GM19452 (cell line): ENCODE data around the gene UNC13B.

Experiments
- ATAC-seq: cut with Tn5 transposase; IDR thresholded peaks from one replicate; pipeline ENCODE4 v1.9.1; 2021; ENCODE audit not compliant: unreplicated experiment

The UNC13B gene

DNA sequence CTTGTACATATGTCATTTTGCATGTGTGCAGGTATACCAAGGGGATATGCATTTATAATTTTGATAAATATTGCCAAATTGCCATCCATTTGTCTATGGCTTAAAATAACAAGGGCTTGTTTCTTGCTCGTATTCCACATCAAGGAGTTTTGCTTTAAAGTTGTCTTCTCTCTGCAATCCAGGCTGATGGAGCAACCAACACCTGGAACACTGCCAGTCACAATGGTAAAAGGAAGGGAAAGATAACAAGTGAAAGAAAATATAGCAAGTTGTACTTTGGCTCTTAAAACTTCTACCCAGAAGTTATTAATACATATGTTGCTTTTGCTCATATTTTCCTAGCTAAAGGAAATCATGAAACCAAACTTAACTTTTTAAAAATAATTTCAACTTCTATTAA is 156.9 kb downstream of the UNC13B start:
- no peak for ATAC-seq

DNA sequence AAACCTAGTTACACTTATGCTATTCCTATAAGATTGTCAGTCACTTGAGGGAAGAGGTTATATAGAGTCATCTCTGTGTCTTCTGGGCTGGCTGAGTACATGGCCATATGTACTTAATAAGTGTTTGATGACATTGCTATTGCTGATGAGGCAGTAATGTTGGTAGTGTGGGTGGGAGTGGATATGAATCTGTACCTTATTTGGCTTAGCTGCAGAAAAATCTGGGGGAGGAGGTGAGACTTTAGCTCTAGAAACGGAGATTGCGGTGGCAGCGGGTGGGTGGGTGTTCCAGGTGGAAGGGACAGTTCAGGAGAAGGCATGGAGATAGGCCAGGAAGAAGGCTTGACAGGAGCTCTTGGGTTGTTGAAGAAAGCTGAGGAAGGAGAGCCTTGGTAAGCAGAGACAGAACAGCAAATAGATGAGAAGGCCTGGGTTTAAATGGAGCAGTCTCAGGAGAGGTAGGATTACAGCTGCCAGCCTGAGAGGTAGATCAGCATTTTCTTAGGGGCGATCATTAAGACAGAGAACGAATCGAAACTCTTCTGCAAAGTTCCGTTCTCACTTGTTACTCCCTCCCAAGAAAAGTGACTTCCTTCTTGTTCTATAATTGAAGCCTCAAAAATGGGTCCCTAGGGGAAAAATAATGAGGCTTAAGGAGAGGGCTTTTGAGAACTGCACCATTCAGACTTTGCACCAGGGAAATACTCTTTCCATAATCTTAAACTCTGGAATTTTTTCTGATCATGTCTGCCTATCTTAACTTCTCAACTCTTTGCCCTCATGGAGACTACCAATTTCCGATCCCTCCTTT is 160.5 kb downstream of the UNC13B start:
- no peak for ATAC-seq

DNA sequence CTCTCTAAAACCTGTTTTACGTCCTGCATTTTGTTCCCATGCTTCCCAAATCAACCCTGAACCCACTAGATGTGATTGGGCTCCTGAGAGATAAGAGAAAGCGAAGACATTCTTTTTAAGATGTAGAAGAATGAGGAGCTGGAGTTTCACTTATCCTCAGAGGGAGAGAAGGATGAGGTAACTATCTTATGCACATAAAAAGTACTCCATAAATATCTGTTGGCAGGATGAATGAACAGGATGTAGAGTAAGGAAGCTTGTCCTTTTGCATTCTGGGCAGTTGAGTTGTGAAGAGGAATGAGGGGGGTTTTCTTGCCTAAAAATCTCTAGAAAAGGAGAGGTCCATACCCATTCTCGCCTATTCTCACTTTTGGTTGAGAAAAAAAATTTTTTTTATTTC is 163.2 kb downstream of the UNC13B start:
- ATAC-seq: no peak

DNA sequence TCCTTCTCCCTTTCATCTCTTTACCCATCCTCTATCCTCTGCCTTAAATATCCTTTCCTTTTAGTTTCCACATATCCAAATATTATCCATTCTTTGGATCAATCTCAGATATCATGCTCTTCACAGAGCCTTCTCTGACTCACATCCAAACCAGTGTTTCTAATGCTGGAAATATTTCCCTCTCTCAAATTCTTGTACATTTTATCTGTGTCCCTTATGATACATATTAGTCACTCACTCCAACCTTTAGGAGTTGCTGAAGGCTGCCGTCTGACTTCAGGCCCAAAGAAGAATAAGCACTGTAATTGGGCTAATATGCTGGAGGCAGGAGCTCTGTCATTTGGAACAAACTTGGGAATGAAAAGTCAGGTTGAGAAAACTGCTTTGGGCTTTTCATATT is 171.7 kb downstream of the UNC13B start:
- no peak for ATAC-seq

DNA sequence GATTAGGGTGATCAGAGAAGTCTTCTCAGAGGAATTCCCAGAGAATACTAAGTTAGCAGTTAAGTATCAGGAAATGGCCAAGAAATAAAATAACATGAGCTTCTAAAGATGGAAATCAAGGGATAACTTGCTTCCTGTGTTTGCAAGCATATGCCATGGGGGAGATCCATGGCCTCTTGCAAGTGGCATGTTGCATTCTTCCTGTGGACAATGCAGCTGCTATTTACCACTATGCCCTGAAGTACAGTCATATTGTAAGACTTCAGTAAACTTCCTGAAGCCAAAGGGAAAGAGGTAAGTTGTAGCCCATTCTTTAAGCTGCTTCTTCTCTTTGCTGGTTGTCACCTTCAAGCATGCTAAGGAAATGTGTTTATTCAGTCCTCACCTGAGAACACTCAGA is 173.4 kb downstream of the UNC13B start:
- no peak for ATAC-seq

DNA sequence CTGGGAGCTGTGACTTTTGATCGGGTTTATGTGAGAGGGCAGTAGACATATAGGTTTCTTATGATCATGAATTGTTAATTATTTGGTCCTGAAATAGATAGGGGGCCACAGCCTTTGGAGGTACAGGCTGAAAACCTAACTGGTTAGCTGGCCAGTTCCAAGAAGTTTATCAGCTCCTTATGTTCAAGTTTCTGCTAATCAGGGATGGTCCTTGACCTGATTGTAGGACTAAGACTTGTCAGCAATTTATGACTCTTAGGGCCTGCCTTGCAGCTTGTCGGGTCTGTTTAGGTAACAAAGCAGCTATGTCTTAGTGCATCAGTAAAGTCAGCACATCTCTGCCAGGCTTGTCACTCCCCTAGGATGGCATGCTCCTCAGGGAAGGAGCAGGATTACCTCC is 176.3 kb downstream of the UNC13B start:
- no peak for ATAC-seq

DNA sequence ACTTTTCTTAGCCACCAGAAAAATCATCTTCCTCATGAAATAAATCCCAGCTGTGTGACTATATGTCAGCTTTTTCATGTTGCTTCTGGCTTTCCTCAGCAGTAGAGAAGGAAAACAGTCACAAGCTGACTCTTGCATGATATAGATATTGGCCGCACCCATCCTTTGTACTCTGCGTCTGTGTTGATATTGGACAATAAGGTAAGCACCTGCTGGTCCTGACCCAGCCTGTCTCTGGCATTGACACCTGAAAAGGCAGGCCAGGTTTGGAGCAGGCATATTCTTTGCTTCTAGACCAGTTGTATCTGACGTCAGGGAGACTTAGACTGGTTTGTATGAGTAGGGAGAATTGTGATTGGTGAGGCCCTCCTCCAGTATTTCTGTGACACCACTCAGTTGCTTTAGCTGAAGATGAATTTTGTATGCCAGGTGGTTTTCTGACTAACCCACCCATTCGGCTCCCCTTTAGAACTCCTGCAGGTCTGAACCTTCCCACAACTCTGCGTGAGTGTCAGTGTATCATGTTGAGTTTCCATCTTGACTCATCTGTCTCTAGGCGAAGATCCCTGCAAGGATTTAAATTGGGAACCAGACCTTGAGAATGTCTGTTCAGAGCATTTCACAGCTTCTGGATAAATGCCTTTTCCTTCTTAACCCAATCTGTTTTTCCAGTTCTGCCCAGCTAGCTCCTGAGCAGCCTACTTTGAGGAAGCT is 176.9 kb downstream of the UNC13B start:
- no peak for ATAC-seq

DNA sequence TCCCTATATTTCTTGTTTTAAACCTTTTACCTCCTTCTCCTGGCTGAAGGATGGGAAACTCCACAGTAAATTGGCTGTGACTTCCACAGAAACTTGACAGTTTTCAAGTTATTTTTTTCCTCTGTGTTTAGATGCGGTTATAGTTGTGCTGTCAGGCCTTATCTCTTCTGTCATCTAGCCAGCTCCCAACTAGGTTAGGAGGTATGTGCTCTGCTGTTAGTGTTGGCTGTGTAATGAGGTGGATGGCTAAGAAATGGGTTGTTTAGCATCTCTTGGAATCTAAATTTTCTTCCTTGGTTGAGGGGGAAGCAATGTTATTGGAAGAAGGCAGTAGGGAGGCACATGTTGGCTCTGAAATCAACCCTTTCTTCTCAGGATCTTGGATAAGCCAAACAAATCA is 178.2 kb downstream of the UNC13B start:
- no peak for ATAC-seq

DNA sequence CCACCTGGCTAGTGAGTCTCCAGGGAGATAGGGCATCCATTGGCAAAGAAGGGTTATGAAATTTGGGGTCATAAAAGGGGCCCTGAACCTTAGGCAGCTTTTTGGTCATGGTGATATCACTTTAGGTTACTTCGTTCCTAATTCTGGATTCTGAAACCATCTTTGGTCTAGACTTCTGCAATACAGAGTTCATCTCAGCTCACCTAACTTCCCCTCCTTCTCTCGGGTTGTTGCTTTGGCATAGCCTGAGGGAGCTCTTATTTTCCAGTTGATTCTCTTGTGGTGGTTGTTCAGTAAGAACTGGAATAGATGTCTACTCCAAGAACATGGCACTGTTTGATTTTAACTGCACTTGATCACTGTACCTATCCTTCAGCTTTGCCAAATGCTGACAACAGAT is 179.2 kb downstream of the UNC13B start:
- no peak for ATAC-seq

DNA sequence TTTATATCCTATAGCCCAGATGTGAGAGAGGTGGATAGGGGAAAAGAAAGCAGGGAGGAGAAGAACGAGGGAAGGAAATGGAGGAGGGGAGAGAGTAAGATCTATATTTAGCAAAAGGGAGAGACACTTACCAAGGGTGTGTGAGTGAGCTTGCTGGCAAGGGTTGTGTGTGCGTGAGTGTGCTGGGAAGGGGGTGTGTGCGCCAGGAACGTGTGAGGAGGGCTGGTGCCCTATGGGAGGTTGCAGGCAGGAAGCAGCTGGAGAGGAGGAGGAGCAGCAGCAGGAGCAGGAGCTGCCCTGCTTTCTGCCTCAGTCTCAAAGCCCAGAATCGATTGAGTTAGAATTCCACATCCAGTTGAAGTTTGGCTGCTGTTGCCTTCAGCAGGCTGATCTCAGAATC is 179.8 kb downstream of the UNC13B start:
- ATAC-seq: no peak

DNA sequence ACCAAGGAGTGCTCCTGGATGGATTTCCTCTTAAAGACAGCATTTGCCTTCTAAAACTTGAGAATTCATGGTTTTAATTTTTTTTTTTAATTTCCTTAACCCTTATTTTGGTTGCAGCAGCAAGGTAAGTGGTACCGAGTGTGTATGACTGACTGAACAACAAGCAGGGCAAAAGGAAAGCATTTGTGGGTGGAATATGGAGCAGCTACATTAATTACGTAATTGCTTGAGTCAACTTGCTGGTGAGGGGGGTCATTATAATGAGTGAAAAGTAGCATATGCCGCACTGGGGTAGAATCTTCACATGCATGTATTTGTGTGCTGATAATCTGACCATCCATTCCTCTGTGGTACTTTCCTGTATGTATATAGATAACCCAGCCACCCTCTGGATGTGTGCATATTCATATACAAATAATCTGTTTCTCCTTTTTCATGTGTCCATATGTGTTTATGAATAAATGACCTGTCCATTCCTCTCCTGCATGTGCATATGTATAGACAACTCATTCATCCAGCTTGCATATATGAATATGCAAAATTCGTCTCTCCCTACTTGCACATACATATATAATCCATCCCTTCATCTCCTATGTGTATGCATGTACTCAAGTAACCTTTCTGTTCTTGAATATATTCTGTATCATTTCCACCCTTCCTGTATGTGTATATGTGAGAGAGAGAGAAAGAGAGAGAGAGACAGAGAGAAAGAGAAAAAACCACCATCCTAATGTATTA is 180.6 kb downstream of the UNC13B start:
- no peak for ATAC-seq

DNA sequence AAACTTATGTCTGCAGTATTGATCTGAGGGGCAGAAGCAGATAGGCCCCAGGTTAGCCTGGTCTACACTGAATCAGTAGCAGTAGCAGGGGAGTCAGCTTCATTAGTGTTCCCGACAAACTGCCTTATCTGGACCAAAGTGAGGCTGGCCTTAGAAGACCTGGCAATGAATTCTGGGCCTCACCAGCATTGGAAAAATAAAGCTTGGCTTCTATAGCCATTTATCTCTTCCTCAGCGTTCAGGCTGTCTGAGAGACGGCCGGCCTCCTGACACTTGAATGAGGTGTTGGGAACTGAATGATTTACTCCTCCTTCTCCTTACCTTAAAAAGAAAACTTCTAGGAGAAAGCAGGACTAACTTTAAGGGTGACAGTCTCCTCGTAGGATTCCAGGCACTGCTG is 186.3 kb downstream of the UNC13B start:
- ATAC-seq: no peak

DNA sequence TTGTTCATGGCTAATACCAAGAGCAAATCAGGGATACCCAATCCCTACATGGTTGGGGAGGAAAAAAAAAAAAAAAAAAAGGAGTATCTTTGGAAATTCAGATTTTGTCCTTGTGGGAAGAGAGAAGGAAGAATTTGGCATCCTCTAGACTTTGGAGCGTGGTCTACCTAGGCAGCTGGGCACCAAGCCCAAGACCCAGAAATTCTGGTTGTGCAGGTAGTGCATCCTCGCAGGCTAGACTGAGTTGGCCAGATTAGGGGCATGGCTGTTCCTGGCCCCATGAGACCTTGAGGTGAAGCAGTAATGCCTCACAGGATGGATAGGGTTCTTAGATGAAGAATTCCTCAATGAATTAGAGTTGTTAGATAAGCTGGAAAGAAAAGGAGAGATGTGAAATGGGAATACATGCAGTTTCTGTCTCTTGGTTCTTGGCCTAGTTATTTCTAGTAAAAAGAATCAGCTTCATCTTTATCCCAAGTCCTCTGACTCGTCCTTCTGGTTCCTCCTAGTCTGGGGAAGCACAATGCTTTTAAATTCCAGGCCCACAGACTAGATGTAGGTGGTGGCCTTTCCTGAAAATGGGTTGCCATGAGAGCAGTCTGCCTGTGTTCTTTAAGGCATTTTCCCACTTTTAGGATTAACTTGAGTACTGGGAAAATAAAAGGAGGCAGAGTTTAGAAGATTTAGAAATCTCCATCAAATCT is 187.6 kb downstream of the UNC13B start:
- no peak for ATAC-seq

DNA sequence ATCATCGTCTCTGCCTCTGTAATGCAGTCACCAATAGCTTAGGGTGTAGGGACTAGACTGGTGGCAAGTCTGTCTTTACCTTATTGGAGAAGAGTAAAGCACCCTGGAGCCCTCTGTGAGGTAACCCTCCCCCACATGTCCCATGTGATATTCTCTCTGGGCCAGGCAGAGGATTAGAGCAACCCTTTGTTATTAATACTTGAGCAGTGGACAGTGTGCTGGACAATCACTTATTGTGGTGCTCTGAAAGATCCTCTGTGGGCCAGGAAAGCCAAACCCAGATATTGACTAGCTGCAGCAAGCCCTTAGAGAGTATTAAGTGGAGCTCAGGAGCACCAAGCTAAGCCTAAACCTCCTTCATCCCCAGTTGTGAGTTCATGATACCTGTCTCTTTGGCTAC is 188.4 kb downstream of the UNC13B start:
- ATAC-seq: no peak

DNA sequence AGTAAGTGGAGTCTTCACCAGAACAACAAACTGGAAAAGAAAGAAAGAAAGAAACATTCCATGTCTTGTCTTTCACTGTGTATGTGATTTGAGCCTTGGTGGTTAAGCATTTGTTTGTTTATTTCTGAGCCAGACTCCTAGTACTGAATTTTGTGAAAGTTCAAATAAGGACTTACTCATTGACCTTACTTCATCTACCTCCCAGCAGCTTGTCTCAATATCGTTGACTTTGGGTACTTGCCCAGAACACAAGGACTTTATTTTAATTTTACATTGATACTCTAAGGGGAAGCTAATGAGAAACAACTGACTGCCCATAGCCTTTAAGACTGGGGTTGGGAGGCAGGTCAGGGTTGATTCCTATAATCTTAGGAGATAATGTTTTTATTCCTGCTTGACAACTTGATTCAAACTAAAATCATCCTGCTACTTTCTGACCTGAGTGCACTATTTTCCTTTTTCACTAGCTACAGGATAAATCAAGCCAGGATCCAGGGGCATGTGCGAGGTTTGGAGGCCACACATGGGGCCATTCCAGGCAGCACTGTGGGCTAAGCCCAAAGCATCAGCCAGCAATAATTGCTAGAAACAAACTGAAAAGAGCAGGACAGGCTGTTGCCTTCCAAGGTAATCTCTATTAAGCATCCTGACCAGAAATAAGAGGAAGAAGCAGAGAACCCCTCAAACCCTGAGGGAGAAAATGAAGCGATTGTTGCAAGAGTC is 189.2 kb downstream of the UNC13B start:
- ATAC-seq: no peak

DNA sequence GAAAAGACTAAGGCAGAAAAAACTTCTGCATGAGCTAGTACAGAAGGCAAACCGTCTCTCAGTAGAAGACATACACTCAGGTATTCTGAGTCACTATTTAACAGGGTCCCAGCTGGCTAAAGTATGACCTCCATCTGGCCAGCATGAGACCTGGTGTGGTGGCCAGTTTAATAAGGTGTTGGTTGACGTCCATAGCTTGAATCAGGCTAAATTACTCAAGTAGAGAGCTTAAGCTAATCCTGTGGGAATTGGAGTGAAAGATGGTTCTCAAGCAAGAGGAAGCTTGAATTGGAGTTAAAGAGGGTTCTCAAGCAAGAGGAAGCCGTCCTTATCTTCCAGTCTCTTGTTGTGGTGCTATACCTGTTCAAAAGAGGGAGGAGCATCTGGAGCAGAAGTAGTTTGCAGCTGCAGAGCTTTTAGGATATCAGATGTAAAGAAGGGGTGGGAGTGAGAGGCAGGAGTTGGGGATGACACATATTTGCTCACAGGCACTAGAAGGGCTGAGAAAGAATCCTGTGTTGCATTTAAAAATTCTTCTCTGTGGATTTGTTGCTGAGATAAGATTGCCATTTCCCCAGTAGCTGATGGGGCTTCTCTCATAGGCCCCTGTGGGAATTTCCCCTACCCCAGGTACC is 192.0 kb downstream of the UNC13B start:
- ATAC-seq: no peak

DNA sequence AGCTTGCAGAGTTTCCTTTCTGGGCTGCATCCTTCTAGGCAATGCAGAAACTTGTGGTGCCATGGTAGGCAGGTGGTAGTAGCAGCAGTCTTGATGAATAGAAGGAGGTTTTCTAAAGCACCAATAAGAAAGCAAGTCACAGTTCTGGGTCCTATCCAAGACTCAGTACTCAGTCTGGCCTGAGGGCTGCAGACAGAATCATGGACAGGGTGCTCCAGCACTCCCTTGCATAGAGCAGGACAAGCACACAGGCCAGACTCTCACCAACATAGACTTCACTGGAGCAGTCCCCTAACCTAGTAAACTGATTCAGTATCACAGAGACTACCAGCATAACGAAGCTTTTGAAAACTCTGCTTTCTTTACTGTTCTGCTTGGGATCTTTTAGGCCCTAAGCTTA is 194.1 kb downstream of the UNC13B start:
- ATAC-seq: no peak

DNA sequence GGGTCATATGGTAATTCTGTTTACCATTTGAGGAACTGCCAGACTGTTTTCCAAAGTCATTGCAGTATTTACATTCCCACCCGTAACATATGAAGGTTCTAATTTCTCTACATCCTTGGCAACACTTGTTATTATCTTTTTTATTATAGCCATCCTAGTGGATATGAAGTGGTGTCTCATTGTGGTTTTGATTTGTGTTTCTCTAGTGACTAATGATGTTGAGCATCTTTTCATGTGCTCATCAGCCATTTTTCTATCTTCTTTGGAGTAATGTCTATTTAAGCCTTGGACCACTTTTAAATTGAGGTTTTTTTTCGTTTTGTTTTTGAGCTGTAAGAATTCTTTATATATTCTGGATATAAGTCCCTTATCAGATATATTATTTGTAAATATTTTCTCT is 195.3 kb downstream of the UNC13B start:
- no peak for ATAC-seq

DNA sequence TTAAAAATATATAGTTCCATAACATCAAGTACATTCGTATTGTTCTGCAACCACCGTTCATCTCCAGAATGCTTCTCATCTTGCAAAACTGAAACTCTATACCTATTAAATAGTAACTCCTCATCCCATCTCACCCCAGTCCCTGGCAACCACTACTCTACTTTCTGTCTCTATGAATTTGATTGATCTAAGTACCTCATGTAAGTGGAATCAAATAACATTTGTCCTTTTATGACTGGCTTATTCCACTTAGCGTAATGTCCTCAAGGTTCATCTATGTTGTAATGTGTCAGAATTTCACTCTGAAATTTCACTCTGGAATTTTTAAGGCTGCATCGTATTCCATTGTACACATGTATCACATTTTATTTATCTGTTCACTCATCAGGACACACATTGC is 196.0 kb downstream of the UNC13B start:
- no peak for ATAC-seq
